Measurements from ENCODE around the gene IGFLR1.
"Not testable (repeated sequence)": the region's sequence is repeated elsewhere in the genome, so short reads cannot be mapped to it uniquely, and the experiment has no call there.

IGFLR1 gene

GRCh38 chr19:35777086-35777841 is 35.0 kb upstream of the IGFLR1 start:
- DNase-seq: no peak

GRCh38 chr19:35776102-35776788 is 34.0 kb upstream of the IGFLR1 start:
- no peak for DNase-seq

GRCh38 chr19:35775298-35776101 is 33.2 kb upstream of the IGFLR1 start, which contains the start of gene ARHGAP33:
Gene ARHGAP33, plus strand, starts transcription at chr19:35775564. Its CDS starts 95 bp downstream, at chr19:35775659.
- peak; percentile 95 for DNase-seq

GRCh38 chr19:35775046-35775297 is 32.7 kb upstream of the IGFLR1 start:
- no peak for DNase-seq

- DNase-seq: peak; percentile 15
Measured at GRCh38 chr19:35774274-35775045, 32.2 kb upstream of the IGFLR1 start.

- DNase-seq: no peak
Measured at GRCh38 chr19:35773020-35773806, 31.0 kb upstream of the IGFLR1 start.

- DNase-seq: not testable (repeated sequence)
Measured at GRCh38 chr19:35772362-35772761, 30.1 kb upstream of the IGFLR1 start.

GRCh38 chr19:35768082-35768421 is 25.8 kb upstream of the IGFLR1 start:
- no peak for DNase-seq

GRCh38 chr19:35767288-35768081 is 25.2 kb upstream of the IGFLR1 start:
- no peak for DNase-seq

- no peak for DNase-seq
Measured at GRCh38 chr19:35766571-35767104, 24.4 kb upstream of the IGFLR1 start.

- DNase-seq: no peak
Measured at GRCh38 chr19:35764432-35765315, 22.4 kb upstream of the IGFLR1 start.

- DNase-seq: no peak
Measured at GRCh38 chr19:35760711-35761349, 18.6 kb upstream of the IGFLR1 start.

- DNase-seq: no peak
Measured at GRCh38 chr19:35759697-35760096, 17.4 kb upstream of the IGFLR1 start.

GRCh38 chr19:35757749-35758608 is 15.7 kb upstream of the IGFLR1 start, which contains the start of gene PROSER3:
Gene PROSER3, plus strand, starts transcription at chr19:35758176. Its CDS starts 40 bp downstream, at chr19:35758216.
- peak; percentile 99 for DNase-seq

GRCh38 chr19:35757231-35757748 is 15.0 kb upstream of the IGFLR1 start:
- DNase-seq: no peak

- DNase-seq: no peak
Measured at GRCh38 chr19:35756377-35757230, 14.4 kb upstream of the IGFLR1 start, which contains the start of gene HSPB6. Gene HSPB6, minus strand, starts transcription at chr19:35757029. Its CDS starts 21 bp downstream, at chr19:35757008.
